ENCODE results near the gene CCDC141. TPM values are rescaled to one million over a fixed set of nuclear protein-coding genes. Genes with fewer than 3 reads are reported as not detected.

Gene CCDC141
- total RNA-seq, 1 donor from 2014 or later: 1.2 TPM

GRCh38 chr2:178951266-178952006 lies 98.5 kb downstream of the CCDC141 start:
- TF ChIP-seq CTCF (IDR thresholded peaks at IDR 0.05; ENCODE audit: unreplicated experiment): no peak
- no peaks in the 10 kb centered on the region for H3K4me1 Mint-ChIP-seq
- no peak overlapping the region for H3K27ac Mint-ChIP-seq
- H3K4me3 Mint-ChIP-seq: no peak overlapping the region
- DNase-seq (ENCODE audit: low spot score in 2 of 2, unreplicated experiment in 2 of 2): no peak
- peaks cover 6% of the 10 kb centered on the region for H3K9me3 Mint-ChIP-seq
- H3K27me3 Mint-ChIP-seq (ENCODE audit: low read depth): peaks cover 10% of the 10 kb centered on the region
- no peaks in the 10 kb centered on the region for H3K36me3 Mint-ChIP-seq

GRCh38 chr2:178949584-178949983 lies 100.4 kb downstream of the CCDC141 start:
- peaks cover 6% of the 10 kb centered on the region for H3K9me3 Mint-ChIP-seq
- no peak for DNase-seq (ENCODE audit: low spot score in 2 of 2, unreplicated experiment in 2 of 2)
- H3K27me3 Mint-ChIP-seq (ENCODE audit: low read depth): peaks cover 10% of the 10 kb centered on the region
- H3K4me1 Mint-ChIP-seq: no peaks in the 10 kb centered on the region
- no peak overlapping the region for H3K4me3 Mint-ChIP-seq
- TF ChIP-seq CTCF (IDR thresholded peaks at IDR 0.05; ENCODE audit: unreplicated experiment): no peak
- no peak overlapping the region for H3K27ac Mint-ChIP-seq
- H3K36me3 Mint-ChIP-seq: no peaks in the 10 kb centered on the region

DNA sequence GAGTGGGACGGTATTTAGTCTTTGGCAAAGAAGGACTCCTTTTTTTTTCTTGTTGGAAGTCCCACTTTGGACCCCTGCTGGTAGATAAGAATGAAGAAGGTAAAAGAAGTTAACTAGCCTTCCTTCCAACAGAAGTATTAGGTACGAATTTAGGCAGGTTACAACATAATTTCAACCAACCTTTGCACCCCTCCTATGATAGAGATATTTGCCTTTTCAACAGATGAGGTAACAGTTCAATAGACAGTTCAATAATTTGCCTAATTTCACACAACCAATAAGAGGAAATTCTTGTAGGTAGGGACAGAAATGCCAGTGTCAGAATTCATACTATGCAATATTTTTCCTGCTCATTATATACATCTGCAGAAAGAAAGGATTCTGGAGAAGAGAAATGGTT lies 100.8 kb downstream of the CCDC141 start:
- H3K4me1 Mint-ChIP-seq: no peaks in the 10 kb centered on the region
- H3K27ac Mint-ChIP-seq: no peak overlapping the region
- peaks cover 6% of the 10 kb centered on the region for H3K9me3 Mint-ChIP-seq
- peaks cover 10% of the 10 kb centered on the region for H3K27me3 Mint-ChIP-seq (ENCODE audit: low read depth)
- TF ChIP-seq CTCF (IDR thresholded peaks at IDR 0.05; ENCODE audit: unreplicated experiment): no peak
- no peak overlapping the region for H3K4me3 Mint-ChIP-seq
- no peaks in the 10 kb centered on the region for H3K36me3 Mint-ChIP-seq
- DNase-seq (ENCODE audit: low spot score in 2 of 2, unreplicated experiment in 2 of 2): no peak

GRCh38 chr2:178947006-178947405 lies 102.9 kb downstream of the CCDC141 start:
- DNase-seq (ENCODE audit: low spot score in 2 of 2, unreplicated experiment in 2 of 2): no peak
- peaks cover 6% of the 10 kb centered on the region for H3K9me3 Mint-ChIP-seq
- no peaks in the 10 kb centered on the region for H3K4me1 Mint-ChIP-seq
- H3K4me3 Mint-ChIP-seq: no peak overlapping the region
- no peak overlapping the region for H3K27ac Mint-ChIP-seq
- peaks cover 8% of the 10 kb centered on the region for H3K27me3 Mint-ChIP-seq (ENCODE audit: low read depth)
- no peak for TF ChIP-seq CTCF (IDR thresholded peaks at IDR 0.05; ENCODE audit: unreplicated experiment)
- H3K36me3 Mint-ChIP-seq: no peaks in the 10 kb centered on the region

GRCh38 chr2:178946494-178946893 lies 103.4 kb downstream of the CCDC141 start:
- no peak for TF ChIP-seq CTCF (IDR thresholded peaks at IDR 0.05; ENCODE audit: unreplicated experiment)
- peaks cover 7% of the 10 kb centered on the region for H3K27me3 Mint-ChIP-seq (ENCODE audit: low read depth)
- H3K4me3 Mint-ChIP-seq: no peak overlapping the region
- peaks cover 6% of the 10 kb centered on the region for H3K9me3 Mint-ChIP-seq
- no peak for DNase-seq (ENCODE audit: low spot score in 2 of 2, unreplicated experiment in 2 of 2)
- H3K4me1 Mint-ChIP-seq: no peaks in the 10 kb centered on the region
- no peak overlapping the region for H3K27ac Mint-ChIP-seq
- H3K36me3 Mint-ChIP-seq: no peaks in the 10 kb centered on the region

Data from mesothelial cell of epicardium (in vitro differentiated cells).